Measurements from ENCODE around the gene PHACTR4. TPM values are rescaled to one million over a fixed set of nuclear protein-coding genes. Genes with fewer than 3 reads are reported as not detected.

The PHACTR4 gene
- total and polyA plus RNA-seq, 2 donors (not counting 1 experiment from before 2014, with no cell fraction given): 5.5 to 6.9 TPM

DNA sequence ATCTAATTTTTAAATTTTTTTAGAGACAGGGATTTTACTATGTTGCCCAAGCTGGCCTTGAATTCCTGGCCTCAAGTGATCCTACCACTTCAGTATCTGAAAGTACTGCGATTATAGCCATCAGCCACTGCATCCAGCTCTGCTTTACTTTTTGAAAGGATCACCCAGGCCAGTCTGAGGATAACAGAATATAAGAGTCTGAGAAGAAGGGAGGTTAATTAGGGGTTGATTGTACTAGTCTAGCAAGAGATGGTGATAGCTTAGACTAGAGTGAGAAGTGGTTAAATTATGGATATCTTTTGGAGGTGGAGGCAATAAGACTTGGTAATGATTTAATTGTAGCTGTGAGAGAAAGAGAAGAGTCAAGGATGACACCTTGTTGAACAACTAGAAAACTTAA, 32.2 kb downstream of the PHACTR4 start:
- Histone ChIP-seq H3K27ac (ENCODE audit: insufficient read depth, low read length) (no peak overlapping the region), H3K9ac (ENCODE audit: insufficient read depth, low read length) (no peak overlapping the region), H3K9me3 (ENCODE audit: control insufficient read depth, insufficient read depth, low read depth, low read length) (no peaks in the 10 kb centered on the region), H4K20me1 (ENCODE audit: control insufficient read depth, extremely low read depth, insufficient read depth, low read length) (no peaks in the 10 kb centered on the region), H3K4me3 (replicated peaks in 1 of 4; ENCODE audit: control extremely low read depth in 1 of 4, insufficient read depth in 1 of 4, low read depth in 3 of 4, low read length in 4 of 4) (no peak overlapping the region), H3K79me2 (ENCODE audit: control insufficient read depth, insufficient read depth, low read length) (no peaks in the 10 kb centered on the region), H2AFZ (ENCODE audit: low read length) (no peak overlapping the region), H3K36me3 (ENCODE audit: control insufficient read depth, insufficient read depth, low read length) (no peaks in the 10 kb centered on the region), H3K4me1 (ENCODE audit: control insufficient read depth, extremely low read depth, insufficient read depth, low read length) (no peaks in the 10 kb centered on the region), H3K4me2 (ENCODE audit: extremely low read depth, insufficient read depth, low read length) (no peak overlapping the region), H3K27me3 (ENCODE audit: control insufficient read depth, insufficient read depth, low read length) (no peaks in the 10 kb centered on the region)
- DNase-seq (ENCODE audit: low read depth in 2 of 2): no peak
- TF ChIP-seq EZH2 (IDR thresholded peaks at IDR 0.05; ENCODE audit: low read length, missing control alignments): no peak
- TF ChIP-seq, protein P1, sequence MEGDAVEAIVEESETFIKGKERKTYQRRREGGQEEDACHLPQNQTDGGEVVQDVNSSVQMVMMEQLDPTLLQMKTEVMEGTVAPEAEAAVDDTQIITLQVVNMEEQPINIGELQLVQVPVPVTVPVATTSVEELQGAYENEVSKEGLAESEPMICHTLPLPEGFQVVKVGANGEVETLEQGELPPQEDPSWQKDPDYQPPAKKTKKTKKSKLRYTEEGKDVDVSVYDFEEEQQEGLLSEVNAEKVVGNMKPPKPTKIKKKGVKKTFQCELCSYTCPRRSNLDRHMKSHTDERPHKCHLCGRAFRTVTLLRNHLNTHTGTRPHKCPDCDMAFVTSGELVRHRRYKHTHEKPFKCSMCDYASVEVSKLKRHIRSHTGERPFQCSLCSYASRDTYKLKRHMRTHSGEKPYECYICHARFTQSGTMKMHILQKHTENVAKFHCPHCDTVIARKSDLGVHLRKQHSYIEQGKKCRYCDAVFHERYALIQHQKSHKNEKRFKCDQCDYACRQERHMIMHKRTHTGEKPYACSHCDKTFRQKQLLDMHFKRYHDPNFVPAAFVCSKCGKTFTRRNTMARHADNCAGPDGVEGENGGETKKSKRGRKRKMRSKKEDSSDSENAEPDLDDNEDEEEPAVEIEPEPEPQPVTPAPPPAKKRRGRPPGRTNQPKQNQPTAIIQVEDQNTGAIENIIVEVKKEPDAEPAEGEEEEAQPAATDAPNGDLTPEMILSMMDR (conservative IDR thresholded peaks at IDR 0.05 in 1 of 2, IDR thresholded peaks at IDR 0.05 in 1 of 2; ENCODE audit: low read depth in 1 of 2, low read length in 2 of 2): no peak

DNA sequence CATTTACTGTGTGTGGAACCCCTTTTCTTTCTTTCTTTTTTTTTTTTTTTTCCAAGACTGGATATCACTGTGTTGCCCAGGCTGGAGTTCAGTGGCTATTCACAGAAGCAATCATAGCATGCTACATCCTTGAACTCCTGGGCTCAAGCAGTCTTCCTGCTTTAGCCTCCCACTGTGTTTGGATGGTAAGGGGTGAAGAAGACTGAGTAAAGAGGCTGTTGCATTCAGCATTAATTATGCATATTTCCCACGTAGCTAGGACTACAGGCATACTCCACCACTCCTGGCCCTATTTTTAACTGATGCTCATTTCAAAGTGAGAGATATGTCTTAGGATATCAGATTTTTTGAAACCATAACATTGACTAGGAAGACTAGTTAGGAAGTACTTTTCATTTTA, 39.5 kb downstream of the PHACTR4 start:
- no peak overlapping the region for H3K27ac ChIP-seq (ENCODE audit: insufficient read depth, low read length)
- no peak for DNase-seq (ENCODE audit: low read depth in 2 of 2)
- H3K4me3 ChIP-seq (replicated peaks in 1 of 4; ENCODE audit: control extremely low read depth in 1 of 4, insufficient read depth in 1 of 4, low read depth in 3 of 4, low read length in 4 of 4): no peak overlapping the region
- H2AFZ ChIP-seq (ENCODE audit: low read length): no peak overlapping the region
- TF ChIP-seq, protein P1 (conservative IDR thresholded peaks at IDR 0.05 in 1 of 2, IDR thresholded peaks at IDR 0.05 in 1 of 2; ENCODE audit: low read depth in 1 of 2, low read length in 2 of 2): no peak
- no peak for TF ChIP-seq EZH2 (IDR thresholded peaks at IDR 0.05; ENCODE audit: low read length, missing control alignments)
- no peaks in the 10 kb centered on the region for H3K36me3 ChIP-seq (ENCODE audit: control insufficient read depth, insufficient read depth, low read length)
- H4K20me1 ChIP-seq (ENCODE audit: control insufficient read depth, extremely low read depth, insufficient read depth, low read length): no peaks in the 10 kb centered on the region
- no peaks in the 10 kb centered on the region for H3K27me3 ChIP-seq (ENCODE audit: control insufficient read depth, insufficient read depth, low read length)
- H3K79me2 ChIP-seq (ENCODE audit: control insufficient read depth, insufficient read depth, low read length): no peaks in the 10 kb centered on the region
- no peaks in the 10 kb centered on the region for H3K9me3 ChIP-seq (ENCODE audit: control insufficient read depth, insufficient read depth, low read depth, low read length)
- no peaks in the 10 kb centered on the region for H3K4me1 ChIP-seq (ENCODE audit: control insufficient read depth, extremely low read depth, insufficient read depth, low read length)
- no peak overlapping the region for H3K9ac ChIP-seq (ENCODE audit: insufficient read depth, low read length)
- H3K4me2 ChIP-seq (ENCODE audit: extremely low read depth, insufficient read depth, low read length): no peak overlapping the region

- no peaks in the 10 kb centered on the region for H4K20me1 ChIP-seq (ENCODE audit: control insufficient read depth, extremely low read depth, insufficient read depth, low read length)
- H3K36me3 ChIP-seq (ENCODE audit: control insufficient read depth, insufficient read depth, low read length): no peaks in the 10 kb centered on the region
- TF ChIP-seq EZH2 (IDR thresholded peaks at IDR 0.05; ENCODE audit: low read length, missing control alignments): no peak
- TF ChIP-seq, protein P1 (conservative IDR thresholded peaks at IDR 0.05 in 1 of 2, IDR thresholded peaks at IDR 0.05 in 1 of 2; ENCODE audit: low read depth in 1 of 2, low read length in 2 of 2): no peak
- H3K4me1 ChIP-seq (ENCODE audit: control insufficient read depth, extremely low read depth, insufficient read depth, low read length): no peaks in the 10 kb centered on the region
- H3K79me2 ChIP-seq (ENCODE audit: control insufficient read depth, insufficient read depth, low read length): no peaks in the 10 kb centered on the region
- no peak overlapping the region for H3K9ac ChIP-seq (ENCODE audit: insufficient read depth, low read length)
- no peaks in the 10 kb centered on the region for H3K9me3 ChIP-seq (ENCODE audit: control insufficient read depth, insufficient read depth, low read depth, low read length)
- no peak overlapping the region for H3K4me3 ChIP-seq (replicated peaks in 1 of 4; ENCODE audit: control extremely low read depth in 1 of 4, insufficient read depth in 1 of 4, low read depth in 3 of 4, low read length in 4 of 4)
- H3K4me2 ChIP-seq (ENCODE audit: extremely low read depth, insufficient read depth, low read length): no peak overlapping the region
- no peak overlapping the region for H2AFZ ChIP-seq (ENCODE audit: low read length)
- H3K27me3 ChIP-seq (ENCODE audit: control insufficient read depth, insufficient read depth, low read length): no peaks in the 10 kb centered on the region
- no peak for DNase-seq (ENCODE audit: low read depth in 2 of 2)
- H3K27ac ChIP-seq (ENCODE audit: insufficient read depth, low read length): no peak overlapping the region
Measured at GRCh38 chr1:28411656-28412055, 42.1 kb downstream of the PHACTR4 start.

All from fibroblast of lung (primary cell).